GM18909 (cell line): ENCODE results near the gene SNTG2.
"Not testable (repeated sequence)": the region's sequence is repeated elsewhere in the genome, so short reads cannot be mapped to it uniquely, and the experiment has no call there.

Experiments
- ATAC-seq: cut with Tn5 transposase; IDR thresholded peaks from one replicate; pipeline ENCODE4 v1.9.1; 2021; ENCODE audit warnings: mild to moderate bottlenecking; ENCODE audit not compliant: unreplicated experiment, poor library complexity

Gene SNTG2

GRCh38 chr2:1081451-1082225, 131.0 kb downstream of the SNTG2 start:
- no peak for ATAC-seq

- no peak for ATAC-seq
Measured at GRCh38 chr2:1082456-1083205, 132.0 kb downstream of the SNTG2 start.

GRCh38 chr2:1088192-1088860, 137.7 kb downstream of the SNTG2 start:
- no peak for ATAC-seq

- ATAC-seq, result no peak
Measured at GRCh38 chr2:1088940-1089339, 138.3 kb downstream of the SNTG2 start.

- ATAC-seq, result no peak
Measured at GRCh38 chr2:1091895-1092585, 141.4 kb downstream of the SNTG2 start.

- not testable (repeated sequence) for ATAC-seq
Measured at GRCh38 chr2:1093668-1094067, 143.0 kb downstream of the SNTG2 start.

GRCh38 chr2:1097101-1097500, 146.5 kb downstream of the SNTG2 start:
- no peak for ATAC-seq

GRCh38 chr2:1099418-1099817, 148.8 kb downstream of the SNTG2 start:
- no peak for ATAC-seq

- no peak for ATAC-seq
Measured at GRCh38 chr2:1101011-1101782, 150.5 kb downstream of the SNTG2 start.

- ATAC-seq, result no peak
Measured at GRCh38 chr2:1101982-1102590, 151.4 kb downstream of the SNTG2 start.

GRCh38 chr2:1104364-1104763, 153.7 kb downstream of the SNTG2 start:
- no peak for ATAC-seq

GRCh38 chr2:1106344-1106743, 155.7 kb downstream of the SNTG2 start:
- not testable (repeated sequence) for ATAC-seq

- ATAC-seq, result no peak
Measured at GRCh38 chr2:1115843-1116539, 165.3 kb downstream of the SNTG2 start.

GRCh38 chr2:1117569-1117968, 166.9 kb downstream of the SNTG2 start:
- ATAC-seq, result no peak

GRCh38 chr2:1125217-1125616, 174.6 kb downstream of the SNTG2 start:
- no peak for ATAC-seq

- ATAC-seq, result no peak
Measured at GRCh38 chr2:1125633-1126370, 175.2 kb downstream of the SNTG2 start.

- no peak for ATAC-seq
Measured at GRCh38 chr2:1129982-1130381, 179.3 kb downstream of the SNTG2 start.

GRCh38 chr2:1130922-1131321, 180.3 kb downstream of the SNTG2 start:
- ATAC-seq, result no peak
